ENCODE measurements around the gene LRRC28. TPM values are rescaled to one million over a fixed set of nuclear protein-coding genes. Genes with fewer than 3 reads are reported as not detected.

The LRRC28 gene
- total RNA-seq, 1 experiment from 2014 or later, result 28.4 TPM

DNA sequence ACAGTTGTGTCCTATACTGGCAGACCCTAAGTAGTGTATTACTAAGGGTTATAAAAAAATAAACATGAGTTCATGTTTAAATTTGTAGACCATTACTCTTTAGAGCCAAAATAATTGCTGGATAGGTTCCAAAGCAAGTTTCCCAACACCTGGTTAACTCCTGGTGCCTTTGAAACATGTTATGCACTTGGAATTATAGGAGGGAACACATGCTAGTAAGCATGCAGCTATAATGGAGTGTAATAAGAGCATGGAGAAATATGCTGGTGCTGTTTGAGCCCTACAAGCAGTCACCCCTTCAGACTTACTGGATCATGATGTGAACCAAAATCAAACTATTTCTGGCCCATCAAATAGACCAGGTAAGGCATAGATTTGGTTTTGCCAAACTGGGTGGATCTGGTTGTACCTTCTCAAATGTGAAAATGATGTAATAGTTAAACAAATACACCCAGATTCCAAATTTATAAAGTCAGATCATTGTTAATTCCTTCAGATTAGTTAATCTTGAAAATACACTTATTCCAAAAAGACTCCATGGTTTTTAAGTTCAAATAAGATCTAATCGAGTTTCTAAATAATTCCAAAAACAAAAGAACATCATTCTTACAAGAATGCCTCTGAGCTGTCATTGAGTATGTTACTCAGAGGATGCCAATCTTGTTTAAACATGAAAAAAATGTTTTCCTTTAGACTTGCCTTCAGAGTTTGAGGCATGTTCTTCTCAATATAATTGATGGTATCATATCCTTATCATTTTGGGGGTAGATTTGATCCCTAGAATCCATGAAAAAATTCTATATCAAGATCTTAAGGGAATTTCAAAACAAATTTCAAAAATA, 69.3 kb downstream of the LRRC28 start:
- no peak for TF ChIP-seq EZH2 (IDR thresholded peaks at IDR 0.05; ENCODE audit: borderline replicate concordance, low read depth, low read length, poor library complexity, severe bottlenecking)
- TF ChIP-seq, protein P1, sequence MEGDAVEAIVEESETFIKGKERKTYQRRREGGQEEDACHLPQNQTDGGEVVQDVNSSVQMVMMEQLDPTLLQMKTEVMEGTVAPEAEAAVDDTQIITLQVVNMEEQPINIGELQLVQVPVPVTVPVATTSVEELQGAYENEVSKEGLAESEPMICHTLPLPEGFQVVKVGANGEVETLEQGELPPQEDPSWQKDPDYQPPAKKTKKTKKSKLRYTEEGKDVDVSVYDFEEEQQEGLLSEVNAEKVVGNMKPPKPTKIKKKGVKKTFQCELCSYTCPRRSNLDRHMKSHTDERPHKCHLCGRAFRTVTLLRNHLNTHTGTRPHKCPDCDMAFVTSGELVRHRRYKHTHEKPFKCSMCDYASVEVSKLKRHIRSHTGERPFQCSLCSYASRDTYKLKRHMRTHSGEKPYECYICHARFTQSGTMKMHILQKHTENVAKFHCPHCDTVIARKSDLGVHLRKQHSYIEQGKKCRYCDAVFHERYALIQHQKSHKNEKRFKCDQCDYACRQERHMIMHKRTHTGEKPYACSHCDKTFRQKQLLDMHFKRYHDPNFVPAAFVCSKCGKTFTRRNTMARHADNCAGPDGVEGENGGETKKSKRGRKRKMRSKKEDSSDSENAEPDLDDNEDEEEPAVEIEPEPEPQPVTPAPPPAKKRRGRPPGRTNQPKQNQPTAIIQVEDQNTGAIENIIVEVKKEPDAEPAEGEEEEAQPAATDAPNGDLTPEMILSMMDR (conservative IDR thresholded peaks at IDR 0.05; ENCODE audit: low read depth, low read length), result no peak
- no peaks in the 10 kb centered on the region for H3K27me3 ChIP-seq (replicated peaks; ENCODE audit: insufficient read depth, low read depth, low read length, poor library complexity)
- no TSS peak for BruUV-seq (replicated peaks)
- DNase-seq (ENCODE audit: low spot score), result no peak
- no peak overlapping the region for H3K27ac ChIP-seq (ENCODE audit: low read depth, low read length, poor library complexity, severe bottlenecking)
- intact Hi-C loops (cut with micrococcal nuclease; ENCODE audit: unreplicated experiment), result no loop called here
- H3K4me1 ChIP-seq (ENCODE audit: insufficient read depth, low read length, poor library complexity, severe bottlenecking), result no peaks in the 10 kb centered on the region
- H3K36me3 ChIP-seq (ENCODE audit: insufficient read depth, low read length, poor library complexity, severe bottlenecking), result no peaks in the 10 kb centered on the region
- H3K4me3 ChIP-seq (ENCODE audit: low read depth, low read length, poor library complexity, severe bottlenecking), result no peak overlapping the region
- ChIA-PET CTCF (no interaction called here), POLR2A (ENCODE audit: low non-redundant PET) (no interaction called here)
- H3K9me3 ChIP-seq (ENCODE audit: low read depth, low read length, poor library complexity, severe bottlenecking), result no peaks in the 10 kb centered on the region

- DNase-seq (ENCODE audit: low spot score), result no peak
- ChIA-PET POLR2A (ENCODE audit: low non-redundant PET) (no interaction called here), CTCF (no interaction called here)
- intact Hi-C loops (cut with micrococcal nuclease; ENCODE audit: unreplicated experiment), result no loop called here
- Histone ChIP-seq H3K36me3 (ENCODE audit: insufficient read depth, low read length, poor library complexity, severe bottlenecking) (no peaks in the 10 kb centered on the region), H3K4me1 (ENCODE audit: insufficient read depth, low read length, poor library complexity, severe bottlenecking) (no peaks in the 10 kb centered on the region), H3K27ac (ENCODE audit: low read depth, low read length, poor library complexity, severe bottlenecking) (no peak overlapping the region), H3K9me3 (ENCODE audit: low read depth, low read length, poor library complexity, severe bottlenecking) (no peaks in the 10 kb centered on the region), H3K27me3 (replicated peaks; ENCODE audit: insufficient read depth, low read depth, low read length, poor library complexity) (no peaks in the 10 kb centered on the region), H3K4me3 (ENCODE audit: low read depth, low read length, poor library complexity, severe bottlenecking) (no peak overlapping the region)
- BruUV-seq (replicated peaks), result no TSS peak
- TF ChIP-seq, protein P1 (conservative IDR thresholded peaks at IDR 0.05; ENCODE audit: low read depth, low read length), result no peak
- no peak for TF ChIP-seq EZH2 (IDR thresholded peaks at IDR 0.05; ENCODE audit: borderline replicate concordance, low read depth, low read length, poor library complexity, severe bottlenecking)
These were observed 70.2 kb downstream of the LRRC28 start for GRCh38 chr15:99321468-99321867.

DNA sequence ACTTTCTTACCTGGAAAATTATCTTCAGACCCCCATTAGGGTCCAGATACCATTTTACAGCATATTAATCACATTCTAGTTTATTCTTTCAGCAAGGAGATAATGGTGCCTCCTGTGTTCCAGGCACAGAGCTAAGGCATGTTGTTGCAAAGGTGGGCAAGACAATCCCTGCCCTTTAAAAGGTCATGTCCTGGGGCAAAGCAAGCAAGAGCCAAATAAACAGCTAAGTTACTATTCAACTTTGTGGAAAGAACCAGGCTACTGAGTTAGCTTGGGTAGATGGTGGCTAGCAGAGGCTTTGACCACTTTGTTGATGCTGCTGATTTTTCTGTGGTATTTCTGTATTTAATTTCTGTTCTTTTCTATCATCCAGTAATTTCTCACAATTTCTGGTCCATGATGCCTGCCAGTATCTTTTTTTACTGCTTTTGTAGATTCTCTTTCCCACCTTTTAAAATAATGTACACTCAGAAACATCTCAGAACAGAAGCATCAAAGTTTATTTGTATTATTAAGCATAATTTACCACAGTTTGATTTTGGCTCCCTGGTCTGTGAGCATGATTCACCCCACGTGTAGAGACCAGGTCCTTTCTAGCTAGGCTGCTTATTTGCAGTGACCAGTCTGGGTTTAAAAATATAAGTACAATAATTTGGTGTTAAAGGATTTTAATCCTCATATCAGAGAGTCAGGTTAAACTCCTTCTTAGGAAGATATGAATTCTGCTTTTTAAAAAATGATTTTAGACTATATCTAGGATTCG, 71.5 kb downstream of the LRRC28 start:
- no peaks in the 10 kb centered on the region for H3K9me3 ChIP-seq (ENCODE audit: low read depth, low read length, poor library complexity, severe bottlenecking)
- DNase-seq (ENCODE audit: low spot score), result no peak
- no peak overlapping the region for H3K27ac ChIP-seq (ENCODE audit: low read depth, low read length, poor library complexity, severe bottlenecking)
- CTCF ChIA-PET, result no interaction called here
- no TSS peak for BruUV-seq (replicated peaks)
- H3K4me1 ChIP-seq (ENCODE audit: insufficient read depth, low read length, poor library complexity, severe bottlenecking), result no peaks in the 10 kb centered on the region
- H3K36me3 ChIP-seq (ENCODE audit: insufficient read depth, low read length, poor library complexity, severe bottlenecking), result no peaks in the 10 kb centered on the region
- H3K27me3 ChIP-seq (replicated peaks; ENCODE audit: insufficient read depth, low read depth, low read length, poor library complexity), result no peaks in the 10 kb centered on the region
- no peak for TF ChIP-seq EZH2 (IDR thresholded peaks at IDR 0.05; ENCODE audit: borderline replicate concordance, low read depth, low read length, poor library complexity, severe bottlenecking)
- TF ChIP-seq, protein P1 (conservative IDR thresholded peaks at IDR 0.05; ENCODE audit: low read depth, low read length), result no peak
- intact Hi-C loops (cut with micrococcal nuclease; ENCODE audit: unreplicated experiment), result no loop called here
- POLR2A ChIA-PET (ENCODE audit: low non-redundant PET), result no interaction called here
- no peak overlapping the region for H3K4me3 ChIP-seq (ENCODE audit: low read depth, low read length, poor library complexity, severe bottlenecking)
